T-helper 22 cell (primary cell): Measurements from ENCODE around the gene SEC22A.

Experiments
- DNase-seq: peaks from one replicate; pipeline ENCODE4 v3.0.0-alpha.2; 2020; ENCODE audit warnings: low read depth

SEC22A gene

GRCh38 chr3:123201557-123202427 is at the start of gene SEC22A:
Gene SEC22A (plus strand): TSS chr3:123201943. CDS start chr3:123209218, 7,275 bp downstream.
- peak; percentile 92 for DNase-seq

- no peak for DNase-seq
Measured at GRCh38 chr3:123152687-123153086, 49.1 kb upstream of the SEC22A start.

GRCh38 chr3:123153125-123154019 is 48.4 kb upstream of the SEC22A start:
- DNase-seq: no peak

GRCh38 chr3:123154020-123154985 is 47.4 kb upstream of the SEC22A start:
- no peak for DNase-seq

- DNase-seq: no peak
Measured at GRCh38 chr3:123155471-123156011, 46.2 kb upstream of the SEC22A start.

- no peak for DNase-seq
Measured at GRCh38 chr3:123156276-123156995, 45.3 kb upstream of the SEC22A start.

- no peak for DNase-seq
Measured at GRCh38 chr3:123157209-123157597, 44.5 kb upstream of the SEC22A start.

- no peak for DNase-seq
Measured at GRCh38 chr3:123157598-123158287, 44.0 kb upstream of the SEC22A start.

- no peak for DNase-seq
Measured at GRCh38 chr3:123158330-123158729, 43.4 kb upstream of the SEC22A start.

- no peak for DNase-seq
Measured at GRCh38 chr3:123158899-123159390, 42.8 kb upstream of the SEC22A start.

GRCh38 chr3:123159926-123160635 is 41.7 kb upstream of the SEC22A start:
- no peak for DNase-seq

GRCh38 chr3:123161167-123161566 is 40.6 kb upstream of the SEC22A start:
- no peak for DNase-seq

- DNase-seq: no peak
Measured at GRCh38 chr3:123163141-123163540, 38.6 kb upstream of the SEC22A start.

GRCh38 chr3:123165163-123165562 is 36.6 kb upstream of the SEC22A start:
- DNase-seq: no peak

- no peak for DNase-seq
Measured at GRCh38 chr3:123167686-123168085, 34.1 kb upstream of the SEC22A start.

GRCh38 chr3:123168122-123168521 is 33.6 kb upstream of the SEC22A start:
- DNase-seq: no peak

- no peak for DNase-seq
Measured at GRCh38 chr3:123168605-123169004, 33.1 kb upstream of the SEC22A start.

- no peak for DNase-seq
Measured at GRCh38 chr3:123169492-123169929, 32.2 kb upstream of the SEC22A start.

- DNase-seq: no peak
Measured at GRCh38 chr3:123169930-123170329, 31.8 kb upstream of the SEC22A start.
